CD14-positive monocyte (primary cell): ENCODE measurements around the gene PLXDC2. TPM values are rescaled to one million over a fixed set of nuclear protein-coding genes. Genes with fewer than 3 reads are reported as not detected.
A peak's percentile ranks its signal among the peaks of the same experiment; 100 is the strongest.

ENCODE experiments used
- DNase-seq, 3 donors: peaks; one replicate each; pipeline ENCODE4 v3.0.0-alpha.2; 2011 to 2022
- H2AFZ ChIP-seq: 2 replicates; pipeline ENCODE4 v1.6.0; 2012; ENCODE audit warnings: mild to moderate bottlenecking, low read depth, low read length, inconsistent platforms; ENCODE audit not compliant: insufficient read depth, poor library complexity, severe bottlenecking
- H3K27ac ChIP-seq, 2 donors: 1 replicate in 1 of 2; 2 replicates in 1 of 2; pipeline ENCODE4 v1.5.1; 2012 to 2013; ENCODE audit warnings: low read length in 2 of 2, control low read depth in 1 of 2, inconsistent platforms in 1 of 2, low read depth in 1 of 2, mild to moderate bottlenecking in 1 of 2
- H3K27me3 ChIP-seq, 2 donors: one replicate each; pipeline versions ENCODE4 v1.6.0 to v1.6.1; 2011 to 2013; ENCODE audit warnings: low read length in 2 of 2; ENCODE audit not compliant: control insufficient read depth in 2 of 2, insufficient read depth in 2 of 2
- H3K36me3 ChIP-seq, 2 donors: replicated peaks in 1 of 2; 1 replicate in 1 of 2; 2 replicates in 1 of 2; pipeline versions ENCODE4 v1.5.1 to v1.6.1; 2012 to 2013; ENCODE audit warnings: low read length in 2 of 2, control low read depth in 1 of 2, inconsistent platforms in 1 of 2, mild to moderate bottlenecking in 1 of 2; ENCODE audit not compliant: insufficient read depth in 2 of 2, control insufficient read depth in 1 of 2
- H3K4me1 ChIP-seq, 2 donors: 1 replicate in 1 of 2; 2 replicates in 1 of 2; pipeline versions ENCODE4 v1.5.1 to v1.6.1; 2012 to 2013; ENCODE audit warnings: low read length in 2 of 2, control low read depth in 1 of 2, inconsistent platforms in 1 of 2, mild to moderate bottlenecking in 1 of 2, moderate library complexity in 1 of 2; ENCODE audit not compliant: insufficient read depth in 2 of 2, control insufficient read depth in 1 of 2
- H3K4me2 ChIP-seq: replicated peaks from 2 replicates; pipeline ENCODE3; 2012; ENCODE audit warnings: low read length, moderate library complexity, mild to moderate bottlenecking; ENCODE audit not compliant: poor library complexity, severe bottlenecking; ENCODE audit errors: extremely low read depth
- H3K4me3 ChIP-seq, 3 experiments: fragments of 200-600 bp in 1 of 3; sonication (generic) in 1 of 3; replicated peaks in 1 of 3; 1 replicate in 2 of 3; 2 replicates in 1 of 3; pipeline ENCODE4 v1.5.1; 2011 to 2013; ENCODE audit warnings: low read length in 3 of 3, mild to moderate bottlenecking in 3 of 3, control low read depth in 2 of 3, low read depth in 2 of 3, inconsistent platforms in 1 of 3, moderate library complexity in 1 of 3
- H3K79me2 ChIP-seq: 2 replicates; pipeline ENCODE4 v1.6.0; 2012; ENCODE audit warnings: mild to moderate bottlenecking, control low read depth, inconsistent platforms, low read length, moderate library complexity; ENCODE audit not compliant: insufficient read depth
- H3K9ac ChIP-seq: 2 replicates; pipeline ENCODE4 v1.6.0; 2017; ENCODE audit warnings: low read length, mild to moderate bottlenecking; ENCODE audit not compliant: insufficient read depth, poor library complexity, severe bottlenecking
- H3K9me3 ChIP-seq, 2 donors: replicated peaks in 1 of 2; 1 replicate in 1 of 2; 2 replicates in 1 of 2; pipeline versions ENCODE4 v1.5.1 to v1.6.1; 2012 to 2013; ENCODE audit warnings: low read length in 2 of 2, control low read depth in 1 of 2; ENCODE audit not compliant: control insufficient read depth in 1 of 2, insufficient read depth in 1 of 2
- H4K20me1 ChIP-seq: 2 replicates; pipeline ENCODE4 v1.6.0; 2012; ENCODE audit warnings: mild to moderate bottlenecking, low read length, control low read depth, moderate library complexity; ENCODE audit not compliant: insufficient read depth
- H3K27ac Mint-ChIP-seq, 7 donors: one replicate each; pipeline ENCODE4 v1.8.0; 2020; ENCODE audit warnings: mild to moderate bottlenecking in 7 of 7, mixed read lengths in 7 of 7, moderate library complexity in 6 of 7, inconsistent platforms in 2 of 7
- H3K27me3 Mint-ChIP-seq, 3 donors: one replicate each; pipeline ENCODE4 v1.8.0; 2021 to 2022; ENCODE audit warnings: low read depth in 3 of 3, mild to moderate bottlenecking in 3 of 3, mixed read lengths in 3 of 3, moderate library complexity in 3 of 3, inconsistent platforms in 1 of 3
- H3K36me3 Mint-ChIP-seq, 2 donors: one replicate each; pipeline ENCODE4 v1.8.0; 2020; ENCODE audit warnings: mixed read lengths in 2 of 2, inconsistent platforms in 1 of 2, mild to moderate bottlenecking in 1 of 2
- H3K4me1 Mint-ChIP-seq: one replicate; pipeline ENCODE4 v1.8.0; 2020; ENCODE audit warnings: mild to moderate bottlenecking, mixed read lengths
- H3K4me3 Mint-ChIP-seq, 2 donors: one replicate each; pipeline ENCODE4 v1.8.0; 2020; ENCODE audit warnings: mild to moderate bottlenecking in 2 of 2, mixed read lengths in 2 of 2, moderate library complexity in 1 of 2
- H3K9me3 Mint-ChIP-seq, 7 donors: one replicate each; pipeline ENCODE4 v1.8.0; 2020 to 2022; ENCODE audit warnings: mixed read lengths in 7 of 7, mild to moderate bottlenecking in 6 of 7, moderate library complexity in 6 of 7, inconsistent platforms in 2 of 7
- CTCF ChIP-seq: fragments of 200-600 bp; IDR thresholded peaks from one replicate; pipeline ENCODE4 v1.8.0; 2022; ENCODE audit warnings: antibody characterized with exemption, mild to moderate bottlenecking
- WGBS: methylation state at CpG from one replicate; pipeline ENCODE4 v1.1.5; 2013; ENCODE audit warnings: missing lambda C conversion rate; ENCODE audit not compliant: insufficient coverage; 5-methylcytosine and 5-hydroxymethylcytosine counted together
- intact Hi-C, 2 donors: fragments of 100-400 bp; cut with micrococcal nuclease; formaldehyde crosslinking; loops; one replicate each; pipeline versions ENCODE4 v1.15.0 to v1.15.1; 2023
- polyA plus RNA-seq, 3 donors: library from polyadenylated mRNA; depleted of rRNA in 1 of 3; unstranded in 2 of 3; stranded (reverse) in 1 of 3; fragments of 300-500 nt in 2 of 3; fragments of >200 nt in 1 of 3; fragmentation: Illumina TruSeq in 2 of 3; gene quantifications; 1 replicate in 2 of 3; 2 replicates in 1 of 3; pipeline ENCODE4 v1.2.3, GENCODE V29; 2012 to 2021

The PLXDC2 gene
- polyA plus RNA-seq, 3 donors, result 37.5 to 128 (median 93.6) TPM

DNA sequence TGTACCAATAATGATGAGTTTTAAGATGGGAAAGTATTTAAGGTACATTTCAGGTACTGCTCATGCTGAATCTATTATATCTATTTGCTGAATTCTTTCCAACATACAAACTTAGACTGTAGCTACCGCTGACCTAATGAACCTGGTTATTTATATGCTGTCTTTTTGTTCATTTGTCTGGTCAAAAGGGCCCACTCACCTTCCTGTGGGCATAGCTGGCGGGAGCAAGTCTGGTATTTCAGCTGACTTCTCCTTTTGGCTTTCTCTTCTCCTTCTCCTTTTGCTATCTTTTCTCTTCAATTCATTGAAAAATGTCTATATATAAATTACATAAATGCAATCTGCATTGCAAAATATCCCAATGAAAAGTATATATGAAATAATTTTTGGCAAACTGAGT is 9.5 kb downstream of the PLXDC2 start:
- H3K36me3 Mint-ChIP-seq, result peaks cover 22 to 44% of the 10 kb centered on the region in 2 donors
- Histone ChIP-seq H2AFZ (no peak overlapping the region), H3K27me3 (no peaks in the 10 kb centered on the region), H3K4me3 (peak overlapping the region in 1 of 3 experiments; percentile 63), H3K4me2 (peak overlapping the region; percentile 71), H3K27ac (peak overlapping the region; percentile 49 to 92), H3K9me3 (no peaks in the 10 kb centered on the region), H3K36me3 (peaks cover 0 to 5% of the 10 kb centered on the region in 2 donors), H3K9ac (peak overlapping the region; percentile 59), H4K20me1 (peaks cover 54% of the 10 kb centered on the region), H3K4me1 (peaks cover 72 to 82% of the 10 kb centered on the region in 2 donors), H3K79me2 (peaks cover 97% of the 10 kb centered on the region)
- intact Hi-C loops, result loop anchor here in 1 of 2 donors (5.0 kb wide), 1 partner anchor 177 kb away; no protein-coding TSS in a partner anchor
- H3K4me3 Mint-ChIP-seq, result peak overlapping the region; percentile 7 to 20
- H3K27me3 Mint-ChIP-seq, result no peaks in the 10 kb centered on the region
- peak overlapping the region; percentile 93 to 97 (median 94) for H3K27ac Mint-ChIP-seq
- DNase-seq, result peak; percentile 73 to 92 (median 75)
- no CpG with 5 or more reads among the region's 2 CpGs for WGBS
- H3K9me3 Mint-ChIP-seq, result peaks cover 0 to under 1% (median 0%) of the 10 kb centered on the region in 7 donors
- TF ChIP-seq CTCF, result no peak
- peaks cover 85% of the 10 kb centered on the region for H3K4me1 Mint-ChIP-seq

DNA sequence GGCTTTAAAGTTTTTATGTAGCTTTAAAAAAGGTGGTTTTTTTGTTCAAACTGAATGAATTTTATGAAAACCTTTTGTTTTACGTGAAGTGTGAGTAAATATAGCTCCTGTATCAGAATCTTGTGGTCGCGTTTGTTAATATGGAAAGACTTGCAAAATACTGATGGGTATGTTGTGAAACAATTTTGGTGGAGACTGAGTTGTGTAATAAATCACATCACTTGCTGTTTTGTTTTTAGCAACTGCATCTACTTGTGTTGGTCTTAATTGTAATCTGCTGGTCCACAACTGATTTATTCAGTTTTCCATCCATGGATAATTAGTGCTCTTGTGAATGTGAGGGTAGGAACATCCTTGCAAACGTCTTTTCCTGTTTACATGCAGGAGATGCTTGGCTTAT is 10.5 kb downstream of the PLXDC2 start:
- peaks cover 84% of the 10 kb centered on the region for H3K4me1 Mint-ChIP-seq
- H3K79me2 ChIP-seq, result peaks cover 97% of the 10 kb centered on the region
- H3K4me3 Mint-ChIP-seq, result peak overlapping the region; percentile 20 to 26
- peaks cover 67 to 77% of the 10 kb centered on the region in 2 donors for H3K4me1 ChIP-seq
- no peaks in the 10 kb centered on the region for H3K27me3 Mint-ChIP-seq
- H3K27ac ChIP-seq, result peak overlapping the region in 1 of 2 donors; percentile 92
- peaks cover 0 to 14% of the 10 kb centered on the region in 2 donors for H3K36me3 ChIP-seq
- TF ChIP-seq CTCF, result no peak
- peak overlapping the region; percentile 93 to 97 (median 94) for H3K27ac Mint-ChIP-seq
- no peaks in the 10 kb centered on the region for H3K27me3 ChIP-seq
- peak overlapping the region; percentile 59 for H3K9ac ChIP-seq
- H3K36me3 Mint-ChIP-seq, result peaks cover 26 to 46% of the 10 kb centered on the region in 2 donors
- H4K20me1 ChIP-seq, result peaks cover 44% of the 10 kb centered on the region
- peak overlapping the region in 2 of 3 experiments; percentile 5 to 63 for H3K4me3 ChIP-seq
- H3K4me2 ChIP-seq, result peak overlapping the region; percentile 71
- no peak overlapping the region for H2AFZ ChIP-seq
- no peaks in the 10 kb centered on the region for H3K9me3 ChIP-seq
- peak; percentile 81 to 94 (median 83) for DNase-seq
- peaks cover 0 to 9% (median 3%) of the 10 kb centered on the region in 7 donors for H3K9me3 Mint-ChIP-seq
- intact Hi-C loops, result loop anchor here in 1 of 2 donors (5.0 kb wide), 1 partner anchor 176 kb away; no protein-coding TSS in a partner anchor
- 0% methylated on average over 3 of the region's 4 CpGs for WGBS
